Neural progenitor cell (in vitro differentiated cells): ENCODE measurements around the gene CDAN1. TPM values are rescaled to one million over a fixed set of nuclear protein-coding genes. Genes with fewer than 3 reads are reported as not detected.
"Not testable (repeated sequence)": the region's sequence is repeated elsewhere in the genome, so short reads cannot be mapped to it uniquely, and the experiment has no call there.

Experiments
- DNase-seq: peaks from one replicate; pipeline ENCODE4 v3.0.0-alpha.2; 2016; ENCODE audit warnings: low spot score
- H2AFZ ChIP-seq: fragments of 200-600 bp; sonication (generic); replicated peaks from 2 replicates; pipeline ENCODE4 v1.6.1; 2016; ENCODE audit warnings: antibody characterized with exemption
- H3F3A ChIP-seq: fragments of 200-600 bp; sonication (generic); 2 replicates; pipeline ENCODE4 v1.6.1; 2016; ENCODE audit warnings: antibody characterized with exemption, low read depth
- H3K27ac ChIP-seq: fragments of 200-600 bp; sonication (generic); 2 replicates; pipeline ENCODE4 v1.5.1; 2016; ENCODE audit warnings: mild to moderate bottlenecking
- H3K27me3 ChIP-seq: fragments of 200-600 bp; sonication (generic); 2 replicates; pipeline ENCODE4 v1.6.1; 2016; ENCODE audit warnings: mild to moderate bottlenecking, moderate library complexity
- H3K36me3 ChIP-seq: fragments of 200-600 bp; sonication (generic); 2 replicates; pipeline ENCODE4 v1.5.1; 2016
- H3K4me1 ChIP-seq: fragments of 200-600 bp; sonication (generic); 2 replicates; pipeline ENCODE4 v1.6.1; 2016; ENCODE audit warnings: mixed run types
- H3K4me2 ChIP-seq: fragments of 200-600 bp; sonication (generic); 2 replicates; pipeline ENCODE4 v1.6.1; 2016
- H3K4me3 ChIP-seq: fragments of 200-600 bp; sonication (generic); 2 replicates; pipeline ENCODE4 v1.5.1; 2016
- H3K79me2 ChIP-seq: fragments of 200-600 bp; sonication (generic); 2 replicates; pipeline ENCODE4 v1.6.1; 2016; ENCODE audit warnings: low read depth
- H3K9ac ChIP-seq: fragments of 200-600 bp; sonication (generic); 2 replicates; pipeline ENCODE4 v1.6.1; 2016
- H3K9me3 ChIP-seq: fragments of 200-600 bp; sonication (generic); 2 replicates; pipeline ENCODE4 v1.5.1; 2016; ENCODE audit warnings: low read depth
- H4K20me1 ChIP-seq: fragments of 200-600 bp; sonication (generic); 2 replicates; pipeline ENCODE4 v1.6.1; 2016; ENCODE audit warnings: low read depth
- H3K27ac Mint-ChIP-seq: 3 replicates; pipeline ENCODE4 v1.8.0; 2021; ENCODE audit warnings: mixed read lengths
- H3K27me3 Mint-ChIP-seq: 2 replicates; pipeline ENCODE4 v1.8.0; 2022; ENCODE audit warnings: low read depth, mild to moderate bottlenecking, inconsistent platforms, moderate library complexity, mixed read lengths; ENCODE audit not compliant: insufficient read depth
- H3K36me3 Mint-ChIP-seq: 3 replicates; pipeline ENCODE4 v1.8.0; 2021; ENCODE audit warnings: mixed read lengths
- H3K4me1 Mint-ChIP-seq: 3 replicates; pipeline ENCODE4 v1.8.0; 2021; ENCODE audit warnings: mixed read lengths
- H3K4me3 Mint-ChIP-seq: 3 replicates; pipeline ENCODE4 v1.8.0; 2021; ENCODE audit warnings: mild to moderate bottlenecking, moderate library complexity, mixed read lengths
- H3K9me3 Mint-ChIP-seq: 3 replicates; pipeline ENCODE4 v1.8.0; 2020; ENCODE audit warnings: mixed read lengths
- CTCF ChIP-seq: fragments of 200-600 bp; sonication (generic); IDR thresholded peaks from 2 replicates; pipeline ENCODE4 v1.5.1; 2017; ENCODE audit warnings: antibody characterized with exemption, mild to moderate bottlenecking
- EZH2 ChIP-seq: fragments of 200-600 bp; sonication (generic); IDR thresholded peaks from 2 replicates; pipeline ENCODE4 v1.6.1; 2017; ENCODE audit warnings: antibody characterized with exemption, mild to moderate bottlenecking, moderate library complexity
- EZH2phosphoT487 ChIP-seq: fragments of 200-600 bp; sonication (generic); IDR thresholded peaks from 2 replicates; pipeline ENCODE4 v1.6.1; 2017; ENCODE audit warnings: antibody characterized with exemption
- total RNA-seq: library from RNA; depleted of rRNA; stranded (reverse); fragments of >200 nt; gene quantifications from 2 replicates; pipeline ENCODE4 v1.2.3, GENCODE V29; 2015; ENCODE audit warnings: low replicate concordance

The CDAN1 gene
- total RNA-seq, 1 donor from 2014 or later: 20.2 TPM

GRCh38 chr15:42772144-42772543, 35.2 kb upstream of the CDAN1 start:
- no peaks in the 10 kb centered on the region for H3F3A ChIP-seq
- H3K4me3 ChIP-seq: no peak overlapping the region
- H3K79me2 ChIP-seq: no peaks in the 10 kb centered on the region
- no peaks in the 10 kb centered on the region for H3K27me3 ChIP-seq
- Mint-ChIP-seq H3K36me3 (peaks cover 21% of the 10 kb centered on the region), H3K27me3 (peaks cover 2% of the 10 kb centered on the region), H3K27ac (no peak overlapping the region), H3K4me1 (no peaks in the 10 kb centered on the region), H3K4me3 (no peak overlapping the region), H3K9me3 (peaks cover 21% of the 10 kb centered on the region)
- H3K4me2 ChIP-seq: no peak overlapping the region
- DNase-seq: no peak
- H3K9ac ChIP-seq: no peak overlapping the region
- TF ChIP-seq CTCF: no peak
- TF ChIP-seq EZH2phosphoT487: no peak
- TF ChIP-seq EZH2: no peak
- H3K36me3 ChIP-seq: peaks cover 2% of the 10 kb centered on the region
- H3K4me1 ChIP-seq: no peaks in the 10 kb centered on the region
- H2AFZ ChIP-seq: no peak overlapping the region
- H3K9me3 ChIP-seq: no peaks in the 10 kb centered on the region
- no peaks in the 10 kb centered on the region for H4K20me1 ChIP-seq
- H3K27ac ChIP-seq: no peak overlapping the region

- H4K20me1 ChIP-seq, H3K79me2 ChIP-seq, H3K27ac ChIP-seq, H2AFZ ChIP-seq, H3K27ac Mint-ChIP-seq, H3K9ac ChIP-seq, H3K36me3 ChIP-seq, H3K4me3 Mint-ChIP-seq, H3K27me3 Mint-ChIP-seq, H3K4me3 ChIP-seq, H3K27me3 ChIP-seq, H3K4me1 Mint-ChIP-seq, DNase-seq, H3K4me2 ChIP-seq: not testable (repeated sequence)
- H3K36me3 Mint-ChIP-seq: peaks cover 44% of the 10 kb centered on the region
- peaks cover 12% of the 10 kb centered on the region for H3K9me3 ChIP-seq
- peaks cover 11% of the 10 kb centered on the region for H3K4me1 ChIP-seq
- H3K9me3 Mint-ChIP-seq: peaks cover 45% of the 10 kb centered on the region
- peaks cover 11% of the 10 kb centered on the region for H3F3A ChIP-seq
These were observed 29.2 kb upstream of the CDAN1 start for GRCh38 chr15:42766109-42766508.

DNA sequence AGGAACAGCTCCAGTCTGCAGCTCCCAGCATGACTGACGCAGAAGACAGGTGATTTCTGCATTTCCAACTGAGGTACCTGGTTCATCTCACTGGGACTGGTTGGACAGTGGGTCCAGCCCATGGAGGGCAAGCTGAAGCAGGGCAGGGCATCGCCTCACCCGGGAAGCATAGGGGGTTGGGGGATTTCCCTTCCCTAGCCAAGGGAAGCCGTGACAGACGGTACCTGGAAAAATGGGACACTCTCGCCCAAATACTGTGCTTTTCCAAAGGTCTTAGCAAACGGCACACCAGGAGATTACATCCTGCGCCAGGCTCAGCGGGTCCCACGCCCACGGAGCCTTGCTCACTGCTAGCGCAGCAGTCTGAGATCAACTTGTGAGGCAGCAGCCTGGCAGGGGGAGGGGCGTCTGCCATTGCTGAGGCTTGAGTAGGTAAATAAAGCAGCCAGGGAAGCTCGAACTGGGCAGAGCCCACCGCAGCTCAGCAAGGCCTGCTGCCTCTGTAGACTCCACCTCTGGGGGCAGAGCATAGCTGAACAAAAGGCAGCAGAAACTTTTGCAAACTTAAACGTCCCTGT, 27.3 kb upstream of the CDAN1 start:
- Histone ChIP-seq H3F3A (peaks cover 11% of the 10 kb centered on the region), H3K4me1 (peaks cover 11% of the 10 kb centered on the region), H3K4me2 (peak overlapping the region; percentile 73), H3K4me3 (peak overlapping the region; percentile 35), H3K9me3 (peaks cover 20% of the 10 kb centered on the region)
- H3K9ac ChIP-seq, H3K27ac ChIP-seq, H3K36me3 ChIP-seq, H3K79me2 ChIP-seq, H3K27me3 Mint-ChIP-seq, H3K4me3 Mint-ChIP-seq, H3K27me3 ChIP-seq, H2AFZ ChIP-seq, H3K4me1 Mint-ChIP-seq, H4K20me1 ChIP-seq: not testable (repeated sequence)
- Mint-ChIP-seq H3K9me3 (peaks cover 54% of the 10 kb centered on the region), H3K36me3 (peaks cover 49% of the 10 kb centered on the region), H3K27ac (peak overlapping the region; percentile 21)
- peak; percentile 8 for TF ChIP-seq CTCF
- peak; percentile 47 for DNase-seq

GRCh38 chr15:42761813-42762212, 24.9 kb upstream of the CDAN1 start:
- not testable (repeated sequence) for H3K27ac Mint-ChIP-seq, H3K4me1 Mint-ChIP-seq, DNase-seq

More at GRCh38 chr15:42761813-42762212, 24.9 kb upstream of the CDAN1 start:
- peaks cover 11% of the 10 kb centered on the region for H3F3A ChIP-seq
- H3K9me3 Mint-ChIP-seq: peaks cover 34% of the 10 kb centered on the region
- not testable (repeated sequence) for H3K36me3 ChIP-seq, H3K9ac ChIP-seq, H3K27ac ChIP-seq, H3K4me3 ChIP-seq, H3K4me2 ChIP-seq, H3K79me2 ChIP-seq, H3K4me3 Mint-ChIP-seq, H3K27me3 ChIP-seq, H3K27me3 Mint-ChIP-seq, H2AFZ ChIP-seq, H4K20me1 ChIP-seq
- H3K4me1 ChIP-seq: peaks cover 11% of the 10 kb centered on the region
- peaks cover 20% of the 10 kb centered on the region for H3K9me3 ChIP-seq
- peaks cover 42% of the 10 kb centered on the region for H3K36me3 Mint-ChIP-seq
